GM21529 (cell line): Measurements from ENCODE around the gene TCHP.
"Not testable (repeated sequence)": the region's sequence is repeated elsewhere in the genome, so short reads cannot be mapped to it uniquely, and the experiment has no call there.

Source experiments
- ATAC-seq: cut with Tn5 transposase; IDR thresholded peaks from one replicate; pipeline ENCODE4 v1.9.1; 2021; ENCODE audit not compliant: unreplicated experiment

TCHP gene

DNA sequence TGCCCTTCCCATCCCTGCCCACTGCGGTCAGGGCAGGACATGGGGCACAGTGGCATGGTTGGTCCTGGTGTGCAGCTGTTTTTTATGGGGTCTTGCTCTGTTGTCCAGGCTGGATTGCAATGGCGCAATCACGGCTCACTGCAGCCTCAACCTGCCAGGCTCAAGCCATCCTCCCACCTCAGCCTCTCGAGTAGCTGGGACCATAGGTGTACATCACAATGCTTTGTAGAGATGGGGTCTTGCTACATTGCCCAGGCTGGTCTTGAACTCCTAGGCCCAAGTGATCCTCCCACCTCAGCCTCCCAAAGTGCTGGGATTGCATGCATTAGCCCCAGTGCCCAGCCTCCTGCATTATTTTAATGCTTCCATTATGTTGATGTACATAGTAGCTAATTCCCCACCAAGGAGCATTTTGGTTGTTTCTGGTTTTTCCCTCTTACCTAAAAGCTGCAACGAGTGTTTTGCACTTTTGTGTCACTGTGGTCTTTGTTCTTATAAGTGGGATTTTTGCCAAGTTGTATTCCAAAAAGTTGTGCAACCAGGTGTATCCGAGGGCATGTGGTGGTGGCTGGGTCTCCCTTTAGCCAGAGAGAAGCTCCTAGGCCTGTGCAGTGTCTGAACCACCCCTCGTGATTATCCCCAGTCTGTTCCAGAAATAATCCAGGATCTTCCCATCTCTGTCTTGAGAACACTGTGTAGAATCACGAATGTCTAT lies 10.3 kb downstream of the TCHP start:
- no peak for ATAC-seq

DNA sequence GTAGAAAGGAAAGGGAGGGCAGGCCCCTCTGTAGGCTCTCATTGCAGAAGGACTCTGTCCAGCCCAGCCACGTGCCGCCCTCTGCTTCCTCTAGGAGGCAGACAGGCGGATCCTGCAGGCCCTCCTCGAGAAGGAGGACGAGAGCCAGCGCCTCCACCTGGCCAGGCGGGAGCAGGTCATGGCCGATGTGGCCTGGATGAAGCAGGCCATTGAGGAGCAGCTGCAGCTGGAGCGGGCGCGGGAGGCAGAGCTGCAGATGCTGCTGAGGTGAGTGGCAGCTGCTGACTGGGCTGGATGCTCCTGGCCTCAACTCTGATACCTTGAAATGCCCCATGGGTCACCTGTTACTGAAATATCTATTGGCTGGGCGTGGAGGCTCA lies 10.9 kb downstream of the TCHP start:
- no peak for ATAC-seq

DNA sequence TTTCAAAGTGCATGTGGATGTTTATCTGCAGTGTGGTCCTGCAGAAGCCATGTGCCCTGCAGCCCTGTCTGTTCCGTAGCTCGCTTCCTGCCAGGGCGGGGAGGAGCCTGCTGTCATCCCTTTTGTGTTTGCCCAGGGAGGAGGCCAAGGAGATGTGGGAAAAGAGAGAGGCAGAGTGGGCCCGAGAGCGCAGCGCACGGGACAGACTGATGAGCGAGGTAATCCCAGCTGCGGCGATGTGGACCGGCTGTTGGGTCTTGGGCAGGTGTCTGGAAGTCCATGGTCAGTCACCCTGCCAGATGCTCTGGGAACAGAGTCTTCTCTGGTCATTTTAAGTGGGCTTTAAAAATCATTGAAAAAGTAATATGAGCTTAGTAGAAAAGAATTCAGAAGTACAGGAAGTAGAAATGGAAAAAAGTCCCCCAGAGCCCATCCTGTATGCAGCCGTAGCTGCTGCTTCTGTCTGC lies 12.8 kb downstream of the TCHP start:
- no peak for ATAC-seq

DNA sequence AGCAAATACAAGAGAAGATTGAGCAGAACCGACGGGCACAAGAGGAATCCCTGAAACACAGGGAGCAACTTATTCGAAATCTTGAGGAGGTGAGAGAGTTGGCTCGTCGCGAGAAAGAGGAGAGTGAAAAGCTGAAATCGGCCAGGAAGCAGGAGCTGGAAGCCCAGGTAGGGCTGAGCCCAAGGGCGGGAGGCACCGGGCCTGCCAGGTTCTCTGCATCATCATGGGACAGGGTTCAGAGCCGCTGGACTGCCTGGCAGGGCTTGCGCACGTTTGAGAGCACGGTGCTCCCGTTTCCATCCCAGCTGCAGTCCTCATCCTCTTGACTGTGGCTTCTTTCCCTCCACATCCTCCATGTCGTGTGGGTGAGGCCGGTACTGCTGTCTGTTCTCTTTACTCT lies 14.4 kb downstream of the TCHP start:
- no peak for ATAC-seq

DNA sequence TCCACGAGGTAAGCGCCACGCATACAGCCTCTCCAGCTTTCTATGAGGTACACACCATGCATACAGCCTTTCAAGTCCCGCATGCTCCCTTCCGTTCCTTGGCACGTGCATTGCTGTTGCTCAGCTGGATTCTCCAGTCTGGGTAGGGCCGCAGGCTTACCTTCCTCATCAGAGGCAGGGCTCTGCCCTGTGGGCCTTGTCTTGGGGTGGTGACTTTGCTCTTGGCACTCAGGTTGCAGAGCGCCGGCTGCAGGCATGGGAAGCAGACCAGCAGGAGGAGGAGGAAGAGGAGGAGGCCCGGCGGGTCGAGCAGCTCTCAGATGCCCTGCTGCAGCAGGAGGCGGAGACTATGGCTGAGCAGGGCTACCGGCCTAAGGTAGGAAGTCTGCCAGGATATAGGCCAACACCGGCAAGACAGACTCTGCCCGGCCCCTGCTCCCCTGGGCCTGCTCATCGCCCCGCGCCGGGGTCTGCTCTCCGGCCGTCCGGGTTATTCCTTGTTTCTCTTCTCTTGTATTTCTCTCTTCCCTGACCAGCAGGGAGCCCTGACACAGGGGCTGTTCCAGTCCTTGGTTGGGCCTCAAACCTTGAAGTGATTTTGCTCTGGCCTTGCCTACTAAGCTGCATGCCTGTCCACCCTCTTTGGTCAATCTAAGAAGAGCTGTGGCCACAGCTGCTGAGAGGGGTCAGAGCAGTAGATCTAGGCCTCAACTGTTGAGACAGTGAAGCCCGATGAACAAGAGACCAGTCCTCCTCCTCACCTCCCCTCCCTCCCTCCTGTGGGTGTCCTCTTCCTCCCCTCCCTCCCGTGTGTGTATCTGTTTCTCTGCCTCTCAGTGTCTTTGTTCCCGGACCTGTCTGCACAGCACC lies 15.3 kb downstream of the TCHP start:
- ATAC-seq, result no peak

DNA sequence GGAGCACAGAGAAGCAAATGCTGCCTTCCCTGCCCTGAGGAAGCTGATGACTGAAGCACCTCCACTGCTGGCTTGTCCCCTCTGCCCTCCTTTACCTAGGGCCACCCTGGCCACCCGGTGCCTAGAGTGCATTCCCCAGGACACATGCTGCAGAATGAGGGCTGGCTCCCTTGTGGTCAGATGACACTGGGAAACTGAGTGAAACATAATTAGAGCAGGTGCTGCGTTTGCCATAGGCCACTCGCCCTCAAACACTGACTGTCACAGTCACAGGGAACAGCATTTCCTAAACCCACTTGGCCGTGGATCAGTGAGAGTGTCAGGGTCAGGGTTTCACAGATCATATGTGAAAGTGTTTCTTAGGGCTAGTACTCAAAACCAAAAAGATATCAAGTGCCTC lies 16.0 kb downstream of the TCHP start:
- ATAC-seq, result no peak

DNA sequence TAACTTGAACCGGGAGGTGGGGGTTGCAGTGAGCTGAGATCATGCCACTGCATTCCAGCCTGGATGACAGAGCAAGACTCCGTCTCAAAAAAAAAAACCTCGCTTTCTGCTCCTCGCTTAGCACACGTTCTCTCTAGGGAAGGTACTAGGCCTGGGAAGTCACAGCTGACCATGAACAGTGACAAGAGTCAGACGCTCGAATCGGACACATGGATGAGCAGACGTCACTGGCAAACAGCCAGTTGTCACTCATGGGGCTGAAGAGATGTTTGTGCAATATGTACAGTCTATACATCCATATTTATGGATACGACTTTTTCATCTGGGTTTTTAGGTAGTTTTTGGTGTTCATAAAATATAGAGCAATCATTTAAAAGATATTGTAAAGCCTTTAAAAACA lies 19.4 kb downstream of the TCHP start:
- ATAC-seq, result no peak

DNA sequence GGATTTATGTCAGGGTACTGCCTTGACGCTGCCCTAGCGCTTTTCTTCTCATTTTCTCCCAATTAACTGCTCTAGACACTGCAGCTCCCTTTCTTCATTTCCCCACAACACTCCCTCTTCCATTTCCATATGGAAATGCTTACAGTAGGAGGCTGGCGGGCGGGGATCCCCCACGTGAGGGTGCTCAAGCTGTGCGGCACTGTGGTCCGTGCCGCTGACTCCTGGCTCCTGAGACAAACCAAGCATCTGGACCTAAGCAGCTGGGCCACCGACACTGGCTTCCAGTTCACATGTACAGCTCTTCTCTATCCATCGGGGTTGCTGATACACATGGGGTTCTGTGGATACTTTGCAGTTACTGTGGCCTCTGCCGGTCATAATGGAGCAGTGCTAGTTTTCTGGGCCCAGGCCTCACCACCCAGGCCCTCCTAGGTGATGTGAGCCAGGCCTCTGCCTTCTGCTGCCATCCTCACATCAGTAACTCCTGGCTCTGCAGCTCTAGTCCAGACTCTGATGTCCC lies 20.2 kb downstream of the TCHP start:
- ATAC-seq, result no peak

DNA sequence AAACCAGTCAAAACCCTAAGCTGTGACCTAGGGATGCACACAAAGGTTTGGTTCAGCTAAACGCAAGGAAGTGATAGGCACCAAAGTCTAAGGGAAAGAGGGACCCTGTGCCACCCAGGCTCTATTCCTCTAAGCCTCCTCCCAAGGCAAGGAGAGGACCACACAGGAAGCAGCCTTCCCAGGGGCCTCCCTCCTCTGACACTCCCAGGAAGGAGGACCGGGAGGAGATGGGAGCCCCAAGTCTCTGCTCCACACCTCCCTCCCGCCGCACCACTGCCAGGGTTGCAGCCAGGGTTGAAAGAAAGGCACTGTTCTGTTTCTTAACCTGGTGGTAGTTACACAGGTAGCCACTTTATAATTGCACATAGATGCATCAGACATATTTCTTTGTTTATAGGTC lies 21.9 kb downstream of the TCHP start:
- no peak for ATAC-seq

DNA sequence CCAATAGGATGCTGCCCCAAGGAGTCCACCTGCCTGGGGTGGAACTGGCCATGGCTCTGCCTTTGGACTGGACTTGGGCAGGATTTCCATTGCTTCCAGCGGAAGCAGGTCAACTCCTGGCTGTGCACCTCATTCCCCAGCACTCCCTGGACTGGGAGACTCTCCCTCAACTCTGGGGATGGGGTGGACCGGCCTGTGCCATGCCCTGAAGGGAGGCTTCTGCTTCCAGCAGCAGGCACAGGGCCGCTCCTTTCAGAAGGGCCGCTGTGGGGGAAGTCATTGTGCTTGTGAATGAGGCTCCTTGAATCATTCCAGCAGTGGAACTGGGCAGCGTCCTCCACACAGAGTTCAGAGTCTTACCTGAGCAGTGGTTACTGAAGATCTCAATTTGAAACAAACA lies 23.0 kb downstream of the TCHP start:
- ATAC-seq, result no peak

DNA sequence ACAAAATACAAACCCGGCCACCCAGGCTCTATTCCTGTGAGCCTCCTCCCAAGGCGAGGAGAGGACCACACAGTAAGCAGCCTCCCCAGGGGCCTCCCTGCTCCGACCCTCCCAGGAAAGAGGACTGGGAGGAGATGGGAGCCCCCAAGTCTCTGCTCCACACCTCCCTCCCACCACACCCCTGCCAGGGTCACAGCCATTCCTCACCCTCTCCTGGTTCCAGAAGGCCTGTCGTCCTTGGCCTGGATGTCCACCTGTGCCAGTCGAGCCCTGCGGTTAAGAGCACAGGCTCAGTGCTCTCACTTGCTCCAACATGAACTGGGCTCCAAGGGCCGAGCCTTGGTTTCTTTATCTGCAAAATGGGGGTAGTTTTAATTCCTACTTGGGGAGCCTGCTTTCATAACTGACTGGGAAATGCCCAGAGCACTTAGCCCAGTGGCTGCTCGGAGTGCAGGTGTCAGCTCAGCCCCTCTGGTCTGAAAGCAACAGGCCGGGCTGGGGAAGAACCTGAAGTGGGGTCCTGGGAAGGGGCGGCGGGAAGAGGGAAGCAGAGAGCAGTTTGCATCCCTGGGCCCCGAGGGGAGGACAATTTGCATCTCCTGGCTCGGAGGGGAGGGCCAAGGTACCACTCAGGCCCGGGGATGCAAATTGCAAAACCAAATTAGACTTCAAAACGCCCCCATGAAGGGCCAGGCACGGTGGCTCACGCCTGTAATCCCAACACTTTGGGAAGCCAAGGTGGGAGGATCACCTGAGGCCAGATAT lies 23.6 kb downstream of the TCHP start:
- ATAC-seq, result no peak

DNA sequence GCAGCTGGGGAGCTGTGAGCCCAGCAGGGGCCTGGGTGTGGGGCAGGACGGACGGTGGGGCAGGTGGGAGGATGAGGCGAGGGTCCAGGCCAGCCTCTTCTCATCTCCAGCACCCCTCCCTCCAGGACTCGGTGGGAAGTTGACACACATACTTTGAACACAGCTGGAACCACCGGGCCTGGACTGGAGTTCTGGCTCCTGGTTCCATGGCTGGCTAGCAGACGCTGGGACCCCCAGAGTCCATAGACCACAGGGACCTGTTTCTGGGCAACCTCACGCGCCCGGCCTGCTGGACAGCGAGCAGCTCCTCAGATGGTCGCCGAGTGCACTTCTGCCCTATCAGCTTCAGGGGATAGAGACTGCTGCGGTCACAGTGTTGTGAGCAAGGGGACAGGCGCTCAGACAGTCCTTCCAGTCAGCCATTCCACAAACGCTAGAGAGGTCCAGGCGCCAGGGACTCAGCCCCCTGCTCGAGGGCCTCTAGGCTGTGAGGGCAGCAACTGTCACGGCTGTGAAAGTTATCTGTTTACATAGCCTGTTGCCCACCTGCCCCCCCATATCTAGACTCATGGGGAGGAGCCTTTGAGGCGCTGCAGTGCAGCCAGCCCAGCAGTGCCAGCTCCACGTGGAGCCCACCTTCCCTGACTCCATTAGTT lies 25.2 kb downstream of the TCHP start:
- ATAC-seq, result no peak

DNA sequence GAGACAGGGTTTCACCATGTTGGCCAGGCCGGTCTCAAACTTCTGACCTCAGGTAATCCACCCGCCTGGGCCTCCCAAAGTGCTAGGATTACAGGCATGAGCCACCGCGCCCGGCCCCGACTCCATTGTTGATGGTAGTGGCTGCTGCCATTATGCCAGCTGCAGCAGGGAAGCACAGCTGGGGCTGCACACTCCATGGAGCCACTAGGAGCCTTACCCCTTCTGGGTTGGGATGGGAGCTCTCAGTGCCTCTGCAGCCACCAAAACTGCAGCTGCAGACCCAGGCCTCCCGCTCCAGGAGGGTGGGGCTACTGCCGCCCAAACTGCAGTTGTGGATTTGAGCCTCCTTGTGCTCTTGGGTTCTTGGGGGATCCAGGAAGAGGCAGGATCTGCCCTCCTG lies 25.9 kb downstream of the TCHP start:
- no peak for ATAC-seq

DNA sequence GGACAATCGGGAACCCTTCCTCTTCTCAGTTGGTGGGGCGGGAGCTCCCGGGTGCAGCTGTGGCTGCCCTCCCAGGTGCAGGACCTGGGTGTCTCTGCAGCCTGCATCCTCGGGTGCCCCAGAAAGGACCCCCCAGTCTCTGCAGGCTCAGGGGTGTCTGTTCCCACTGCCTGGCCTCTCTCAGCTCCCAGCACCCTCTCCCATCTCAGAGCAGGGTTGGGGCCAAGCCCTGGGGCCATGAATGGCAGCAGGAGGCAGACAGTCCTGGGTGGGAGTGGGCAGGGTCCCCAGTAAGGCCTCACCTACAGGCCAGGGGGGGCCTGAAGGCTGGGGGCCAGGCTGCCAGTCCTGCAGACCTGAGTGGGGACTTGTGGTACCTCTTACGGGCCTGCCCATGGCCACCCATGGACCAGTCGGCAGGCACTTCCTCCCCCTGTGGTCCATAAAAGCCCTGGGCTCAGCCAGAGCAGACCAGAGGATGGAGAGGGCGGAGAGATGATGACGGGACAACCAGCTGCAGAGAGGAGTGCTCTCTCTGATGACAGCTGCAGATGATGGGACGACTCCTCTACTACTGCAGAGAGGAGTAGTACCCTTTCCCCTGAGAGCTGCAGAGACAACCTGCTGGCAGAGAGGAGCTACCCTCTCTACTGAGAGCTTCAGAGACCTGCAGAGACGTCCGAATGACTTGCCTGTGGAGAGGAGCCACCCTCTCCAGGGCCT lies 26.6 kb downstream of the TCHP start:
- ATAC-seq, result no peak

DNA sequence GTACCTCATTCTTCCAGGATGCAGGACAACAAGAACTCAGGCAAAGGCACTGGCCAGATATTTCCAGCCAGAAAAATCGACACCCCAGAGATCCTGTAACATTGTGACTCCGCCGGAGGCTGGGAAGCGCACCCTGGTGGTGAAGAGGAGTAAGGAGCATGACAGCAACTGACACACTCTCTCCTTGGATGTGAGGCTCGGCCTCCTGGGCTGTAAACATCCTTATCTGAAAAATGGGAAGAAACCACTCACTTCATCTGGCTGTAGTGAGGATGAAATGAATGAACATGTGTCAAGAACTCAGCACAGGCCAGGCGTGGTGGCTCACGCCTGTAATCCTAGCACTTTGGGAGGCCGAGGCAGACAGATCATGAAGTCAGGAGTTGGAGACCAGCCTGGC lies 27.5 kb downstream of the TCHP start:
- ATAC-seq, result no peak

DNA sequence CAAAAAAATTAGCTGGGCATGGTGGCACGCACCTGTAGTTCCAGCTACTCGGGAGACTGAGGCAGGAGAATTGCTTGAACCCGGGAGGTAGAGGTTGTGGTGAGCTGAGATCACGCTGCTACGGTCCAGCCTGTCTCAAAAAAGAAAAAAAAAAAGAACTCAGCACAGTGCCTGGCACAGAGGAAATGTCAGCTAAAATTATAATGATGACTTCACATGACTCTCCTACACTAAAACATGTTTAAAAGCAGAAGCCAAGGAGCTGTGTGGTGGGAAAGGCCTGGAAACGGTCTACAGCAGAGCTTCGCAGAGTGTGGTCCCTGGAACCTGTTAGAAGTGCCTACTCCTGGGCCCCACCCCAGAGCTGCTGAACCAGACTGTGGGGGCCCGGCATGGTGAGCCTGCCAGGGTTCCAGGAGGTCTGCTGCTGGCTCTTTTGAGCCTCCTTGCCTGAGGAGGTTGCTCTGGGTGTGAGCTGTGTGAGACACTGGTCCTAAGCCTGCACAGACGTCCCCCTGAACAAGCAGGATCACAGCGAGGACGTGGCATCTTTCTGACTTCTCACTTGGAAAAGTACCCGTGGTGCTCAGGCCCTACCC lies 28.1 kb downstream of the TCHP start:
- ATAC-seq, result no peak

DNA sequence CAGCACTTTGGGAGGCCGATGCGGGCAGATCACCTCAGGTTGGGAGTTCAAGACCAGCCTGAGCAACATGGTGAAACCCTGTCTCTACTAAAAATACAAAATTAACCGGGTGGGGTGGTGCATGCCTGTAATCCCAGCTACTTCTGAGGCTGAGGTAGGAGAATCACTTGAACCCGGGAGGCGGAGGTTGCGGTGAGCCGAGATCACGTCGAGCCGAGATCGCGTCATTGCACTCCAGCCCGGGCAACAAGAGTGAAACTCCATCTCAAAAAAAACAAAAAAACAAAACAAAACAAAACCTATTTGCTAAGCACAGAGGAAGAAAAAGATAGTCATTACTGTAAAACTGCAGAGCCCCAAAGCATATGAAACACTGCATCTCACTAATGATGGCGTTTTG lies 29.3 kb downstream of the TCHP start:
- not testable (repeated sequence) for ATAC-seq

DNA sequence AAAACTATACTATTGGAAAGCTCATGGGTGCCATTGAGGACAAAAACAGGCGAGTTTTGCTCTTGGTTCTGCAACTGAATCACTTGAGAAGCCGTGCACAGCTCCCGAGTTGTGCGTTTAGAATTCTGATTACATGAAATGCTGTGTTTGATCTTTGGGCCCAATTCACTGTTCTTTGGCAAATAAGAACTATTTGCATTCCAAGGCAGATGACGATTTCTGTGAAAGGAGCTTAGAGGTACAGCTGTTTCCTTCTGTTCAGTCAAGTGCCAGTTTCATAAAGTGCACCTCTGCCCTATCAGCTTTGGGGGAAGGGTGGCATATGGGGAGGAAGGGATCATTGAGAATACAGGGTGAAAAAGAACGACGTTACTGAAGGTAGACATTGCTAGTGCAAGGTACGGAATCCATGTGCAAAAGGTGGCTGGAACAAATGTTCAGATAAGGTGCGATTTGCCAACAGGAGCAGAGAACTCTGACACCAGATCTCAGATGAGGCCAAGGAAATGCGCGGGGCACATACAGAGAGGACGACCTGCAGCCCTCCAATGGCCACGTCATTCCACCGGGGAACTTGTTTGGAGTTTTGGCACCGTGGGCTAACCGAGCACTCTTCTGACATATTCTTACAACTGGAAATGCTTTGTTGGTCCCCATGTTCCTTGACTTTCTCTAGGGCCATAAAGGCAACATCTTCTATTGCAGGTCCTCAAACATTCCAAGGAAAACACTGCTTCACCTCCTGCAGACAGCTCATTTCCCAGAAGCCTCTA lies 30.1 kb downstream of the TCHP start:
- no peak for ATAC-seq

DNA sequence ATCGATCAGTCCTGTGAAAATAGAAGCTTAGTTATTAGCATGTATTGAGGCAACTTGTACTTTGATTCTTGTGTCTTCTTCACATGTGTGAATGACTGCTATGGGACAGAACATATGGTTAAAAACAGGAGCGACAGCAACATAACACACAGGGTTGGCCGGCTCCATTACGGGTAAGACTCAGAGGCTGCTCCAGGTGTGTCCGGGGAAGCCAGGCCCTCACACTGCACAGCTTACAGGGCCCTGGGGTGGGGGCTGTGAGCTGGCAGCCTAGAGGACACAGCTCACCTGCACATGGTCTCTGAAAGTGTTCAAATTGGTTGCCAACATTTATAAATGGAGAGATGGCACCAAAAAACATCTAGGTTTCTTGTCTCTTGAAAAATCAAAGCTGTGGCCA lies 31.1 kb downstream of the TCHP start:
- no peak for ATAC-seq
